Esophagus muscularis mucosa (tissue), 3 donors: ENCODE measurements around the gene ZNF789.

ENCODE experiments used
- POLR2AphosphoS5 ChIP-seq, 2 donors: sonication (generic); formaldehyde crosslinking; IDR thresholded peaks; one replicate each; pipeline ENCODE4 v1.6.1; 2017; ENCODE audit warnings: antibody characterized with exemption in 2 of 2
- TF ChIP-seq, protein P1 (sequence below), 3 experiments: fragments of 200-600 bp in 2 of 3; fragments of 450-650 bp in 1 of 3; sonication (generic) in 2 of 3; IDR thresholded peaks; one replicate each; pipeline ENCODE4 v1.5.1; 2017 to 2019; ENCODE audit warnings: antibody characterized with exemption in 3 of 3, mild to moderate bottlenecking in 2 of 3, moderate library complexity in 1 of 3

- no peak for TF ChIP-seq POLR2AphosphoS5 (IDR thresholded peaks at IDR 0.05)
- TF ChIP-seq, protein P1, sequence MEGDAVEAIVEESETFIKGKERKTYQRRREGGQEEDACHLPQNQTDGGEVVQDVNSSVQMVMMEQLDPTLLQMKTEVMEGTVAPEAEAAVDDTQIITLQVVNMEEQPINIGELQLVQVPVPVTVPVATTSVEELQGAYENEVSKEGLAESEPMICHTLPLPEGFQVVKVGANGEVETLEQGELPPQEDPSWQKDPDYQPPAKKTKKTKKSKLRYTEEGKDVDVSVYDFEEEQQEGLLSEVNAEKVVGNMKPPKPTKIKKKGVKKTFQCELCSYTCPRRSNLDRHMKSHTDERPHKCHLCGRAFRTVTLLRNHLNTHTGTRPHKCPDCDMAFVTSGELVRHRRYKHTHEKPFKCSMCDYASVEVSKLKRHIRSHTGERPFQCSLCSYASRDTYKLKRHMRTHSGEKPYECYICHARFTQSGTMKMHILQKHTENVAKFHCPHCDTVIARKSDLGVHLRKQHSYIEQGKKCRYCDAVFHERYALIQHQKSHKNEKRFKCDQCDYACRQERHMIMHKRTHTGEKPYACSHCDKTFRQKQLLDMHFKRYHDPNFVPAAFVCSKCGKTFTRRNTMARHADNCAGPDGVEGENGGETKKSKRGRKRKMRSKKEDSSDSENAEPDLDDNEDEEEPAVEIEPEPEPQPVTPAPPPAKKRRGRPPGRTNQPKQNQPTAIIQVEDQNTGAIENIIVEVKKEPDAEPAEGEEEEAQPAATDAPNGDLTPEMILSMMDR (IDR thresholded peaks at IDR 0.05) = no peak
Measured at GRCh38 chr7:99460651-99461050, 12.0 kb upstream of the ZNF789 start.
